HCT116 (cell line): Measurements from ENCODE around the gene DCAF8L1. TPM values are rescaled to one million over a fixed set of nuclear protein-coding genes. Genes with fewer than 3 reads are reported as not detected.

ENCODE experiments used
- ATAC-seq: fragments of 200-7000 bp; cut with Tn5 transposase; 2 replicates; pipeline ENCODE4 v1.9.1; 2020; ENCODE audit warnings: mild to moderate bottlenecking, moderate library complexity
- BruUV-seq: library from RNA; stranded (reverse); fragments of 400-500 nt; replicated peaks from 2 replicates; lab custom pipeline; 2021; lab: Mats Ljungman, UMichigan
- CTCF ChIA-PET: fragments of 300-600 bp; sonication (Branson Sonifier 250); formaldehyde crosslinking; loops from one replicate; lab custom pipeline; 2021; ENCODE audit warnings: antibody characterized with exemption; lab: Charles Lee
- POLR2A ChIA-PET: fragments of 300-600, 350-600 bp; sonication (Branson Sonifier 250); formaldehyde crosslinking; loops from one replicate; lab custom pipeline; 2021; ENCODE audit warnings: antibody characterized with exemption; lab: Charles Lee
- RAD21 ChIA-PET, 2 experiments: fragments of 300-600 bp; sonication (Branson Sonifier 250); formaldehyde crosslinking; loops; one replicate each; lab custom pipeline; 2023; ENCODE audit warnings: low total read pairs in 2 of 2; ENCODE audit not compliant: uncharacterized antibody in 2 of 2, unreplicated experiment in 2 of 2, low non-redundant PET in 1 of 2; lab: Charles Lee
- DNase-seq: peaks from one replicate; pipeline ENCODE4 v3.0.0-alpha.2; 2010; ENCODE audit warnings: low read depth, low spot score
- H2AFZ ChIP-seq: fragments of 200-600 bp; shearing (Covaris generic), sonication (generic); 2 replicates; pipeline ENCODE4 v1.6.1; 2017; ENCODE audit warnings: low read depth, mixed run types, mixed read lengths, antibody characterized with exemption, low read length; ENCODE audit not compliant: poor library complexity, severe bottlenecking
- H3K27ac ChIP-seq: 2 replicates; pipeline ENCODE4 v1.5.1; 2012; ENCODE audit warnings: low read depth, low read length
- H3K27me3 ChIP-seq: fragments of 200-600 bp; sonication (generic); 2 replicates; pipeline ENCODE4 v1.6.1; 2016; ENCODE audit warnings: mixed run types, low read length, mixed read lengths; ENCODE audit not compliant: insufficient read depth
- H3K36me3 ChIP-seq, 2 experiments: fragments of 200-500 bp in 1 of 2; fragments of 200-600 bp in 1 of 2; sonication (Bioruptor generic) in 1 of 2; sonication (generic) in 1 of 2; 2 replicates each; pipeline versions ENCODE4 v1.5.1 to v1.6.1; 2014 to 2016; ENCODE audit warnings: low read length in 2 of 2, inconsistent platforms in 1 of 2, mixed read lengths in 1 of 2, mixed run types in 1 of 2; ENCODE audit not compliant: insufficient read depth in 2 of 2, control insufficient read depth in 1 of 2
- H3K4me1 ChIP-seq, 2 experiments: fragments of 200-600 bp in 1 of 2; sonication (generic) in 1 of 2; 2 replicates each; pipeline versions ENCODE4 v1.5.1 to v1.6.1; 2012 to 2017; ENCODE audit warnings: low read length in 2 of 2, inconsistent platforms in 1 of 2, mild to moderate bottlenecking in 1 of 2, mixed read lengths in 1 of 2, mixed run types in 1 of 2, moderate library complexity in 1 of 2; ENCODE audit not compliant: insufficient read depth in 2 of 2, control insufficient read depth in 1 of 2
- H3K4me2 ChIP-seq: fragments of 200-600 bp; sonication (generic); 2 replicates; pipeline ENCODE4 v1.6.1; 2017; ENCODE audit warnings: mixed run types, low read length, mixed read lengths
- H3K4me3 ChIP-seq, 2 experiments: fragments of 200-600 bp in 1 of 2; sonication (generic) in 1 of 2; replicated peaks in 1 of 2; 2 replicates each; pipeline ENCODE4 v1.5.1; 2011 to 2016; ENCODE audit warnings: low read length in 2 of 2, control low read depth in 1 of 2, low read depth in 1 of 2, mild to moderate bottlenecking in 1 of 2, mixed read lengths in 1 of 2, mixed run types in 1 of 2
- H3K79me2 ChIP-seq: fragments of 200-600 bp; sonication (generic); 2 replicates; pipeline ENCODE4 v1.6.1; 2017; ENCODE audit warnings: mild to moderate bottlenecking, mixed run types, low read length, moderate library complexity, mixed read lengths; ENCODE audit not compliant: insufficient read depth
- H3K9ac ChIP-seq: fragments of 200-600 bp; sonication (generic); 2 replicates; pipeline ENCODE4 v1.6.1; 2016; ENCODE audit warnings: low read length, mixed read lengths
- H3K9me2 ChIP-seq: fragments of 200-600 bp; sonication (generic), shearing (Covaris generic); 2 replicates; pipeline ENCODE4 v1.6.1; 2017; ENCODE audit warnings: mixed run types, mild to moderate bottlenecking, moderate library complexity; ENCODE audit not compliant: insufficient read depth
- H3K9me3 ChIP-seq, 2 experiments: fragments of 200-500 bp in 1 of 2; fragments of 200-600 bp in 1 of 2; sonication (Bioruptor generic) in 1 of 2; sonication (generic) in 1 of 2; 2 replicates each; pipeline ENCODE4 v1.6.1; 2014 to 2017; ENCODE audit warnings: low read length in 2 of 2, mixed read lengths in 2 of 2, inconsistent platforms in 1 of 2, low read depth in 1 of 2, mild to moderate bottlenecking in 1 of 2, mixed run types in 1 of 2, moderate library complexity in 1 of 2; ENCODE audit not compliant: control insufficient read depth in 1 of 2, insufficient read depth in 1 of 2
- H4K20me1 ChIP-seq: fragments of 200-600 bp; sonication (generic), shearing (Covaris generic); 2 replicates; pipeline ENCODE4 v1.6.1; 2017; ENCODE audit warnings: mixed run types, mild to moderate bottlenecking, moderate library complexity; ENCODE audit not compliant: insufficient read depth
- CBX3 ChIP-seq: IDR thresholded peaks from 2 replicates; pipeline ENCODE4 v1.6.1; 2012; ENCODE audit warnings: low read depth
- CTCF ChIP-seq, 3 experiments: fragments of 200-600 bp in 1 of 3; sonication (generic) in 1 of 3; IDR thresholded peaks in 2 of 3; conservative IDR thresholded peaks in 1 of 3; 2 replicates each; pipeline ENCODE4 v1.5.1; 2012 to 2017; ENCODE audit warnings: low read depth in 2 of 3, low read length in 2 of 3, antibody characterized with exemption in 1 of 3, borderline replicate concordance in 1 of 3, control low read depth in 1 of 3, mild to moderate bottlenecking in 1 of 3, mixed read lengths in 1 of 3, mixed run types in 1 of 3, moderate library complexity in 1 of 3; ENCODE audit not compliant: insufficient read depth in 1 of 3
- EGR1 ChIP-seq: IDR thresholded peaks from 2 replicates; pipeline ENCODE4 v1.6.1; 2012; ENCODE audit warnings: low read depth
- EZH2phosphoT487 ChIP-seq: fragments of 200-600 bp; IDR thresholded peaks from 2 replicates; pipeline ENCODE4 v1.6.1; 2018; ENCODE audit warnings: antibody characterized with exemption, borderline replicate concordance
- MAX ChIP-seq: IDR thresholded peaks from 2 replicates; pipeline ENCODE4 v1.6.1; 2012
- POLR2AphosphoS5 ChIP-seq: IDR thresholded peaks from 2 replicates; pipeline ENCODE4 v1.6.1; 2011; ENCODE audit warnings: mild to moderate bottlenecking, low read depth, low read length, moderate library complexity
- RAD21 ChIP-seq: IDR thresholded peaks from 2 replicates; pipeline ENCODE4 v1.6.1; 2012; ENCODE audit warnings: low read depth, mild to moderate bottlenecking
- SRF ChIP-seq: IDR thresholded peaks from 2 replicates; pipeline ENCODE4 v1.6.1; 2012; ENCODE audit warnings: low read depth
- ZBTB33 ChIP-seq: IDR thresholded peaks from 2 replicates; pipeline ENCODE4 v1.6.1; 2011; ENCODE audit warnings: mild to moderate bottlenecking, low read length, moderate library complexity; ENCODE audit not compliant: insufficient replicate concordance; ENCODE audit errors: extremely low read depth
- intact Hi-C: fragments of 100-400 bp; cut with micrococcal nuclease; formaldehyde crosslinking; loops from 2 replicates; pipeline ENCODE4 v1.10.0; 2022
- total RNA-seq: library from RNA; stranded (reverse); gene quantifications from one replicate; pipeline ENCODE4 v1.2.1, GENCODE V29; 2021; ENCODE audit not compliant: unreplicated experiment

Gene DCAF8L1
- total RNA-seq, 1 experiment from 2014 or later = not detected

GRCh38 chrX:27953171-27953570, 28.1 kb downstream of the DCAF8L1 start:
- no peak overlapping the region for H3K9ac ChIP-seq
- POLR2A ChIA-PET = no interaction called here
- no peak overlapping the region for H3K4me2 ChIP-seq
- TF ChIP-seq CBX3 = no peak
- no peak for TF ChIP-seq ZBTB33
- TF ChIP-seq MAX = no peak
- no peak for TF ChIP-seq RAD21
- TF ChIP-seq POLR2AphosphoS5 = no peak
- TF ChIP-seq CTCF (IDR thresholded peaks at IDR 0.05 in 2 of 3, conservative IDR thresholded peaks at IDR 0.05 in 1 of 3; ENCODE audit: borderline replicate concordance in 1 of 3, insufficient read depth in 1 of 3, low read depth in 2 of 3, low read length in 2 of 3) = no peak
- no peak for TF ChIP-seq SRF
- TF ChIP-seq EZH2phosphoT487 = no peak
- TF ChIP-seq EGR1 = no peak
- CTCF ChIA-PET = no interaction called here
- no peaks in the 10 kb centered on the region for H3K79me2 ChIP-seq
- ATAC-seq (no peak), DNase-seq (no peak)
- RAD21 ChIA-PET = no interaction called here
- intact Hi-C loops = no loop called here
- no peaks in the 10 kb centered on the region for H4K20me1 ChIP-seq
- no peaks in the 10 kb centered on the region for H3K9me3 ChIP-seq
- no peaks in the 10 kb centered on the region for H3K36me3 ChIP-seq
- BruUV-seq = no TSS peak
- no peaks in the 10 kb centered on the region for H3K9me2 ChIP-seq
- no peak overlapping the region for H3K27ac ChIP-seq
- no peaks in the 10 kb centered on the region for H3K27me3 ChIP-seq
- no peak overlapping the region for H3K4me3 ChIP-seq
- no peaks in the 10 kb centered on the region for H3K4me1 ChIP-seq
- no peak overlapping the region for H2AFZ ChIP-seq
